Placental pericyte (primary cell): ENCODE results near the gene EIF4B. TPM values are rescaled to one million over a fixed set of nuclear protein-coding genes. Genes with fewer than 3 reads are reported as not detected.

ENCODE experiments used
- small RNA-seq: library from RNA; depleted of rRNA; stranded (forward); fragments of <200 nt; gene quantifications from one replicate; pipeline ENCODE3, GENCODE V24; 2012; ENCODE audit warnings: low replicate concordance
- total RNA-seq: library from RNA; depleted of rRNA; stranded (reverse); fragments of >200 nt; gene quantifications from 2 replicates; pipeline ENCODE4 v1.2.3, GENCODE V29; 2012

EIF4B gene, protein sequence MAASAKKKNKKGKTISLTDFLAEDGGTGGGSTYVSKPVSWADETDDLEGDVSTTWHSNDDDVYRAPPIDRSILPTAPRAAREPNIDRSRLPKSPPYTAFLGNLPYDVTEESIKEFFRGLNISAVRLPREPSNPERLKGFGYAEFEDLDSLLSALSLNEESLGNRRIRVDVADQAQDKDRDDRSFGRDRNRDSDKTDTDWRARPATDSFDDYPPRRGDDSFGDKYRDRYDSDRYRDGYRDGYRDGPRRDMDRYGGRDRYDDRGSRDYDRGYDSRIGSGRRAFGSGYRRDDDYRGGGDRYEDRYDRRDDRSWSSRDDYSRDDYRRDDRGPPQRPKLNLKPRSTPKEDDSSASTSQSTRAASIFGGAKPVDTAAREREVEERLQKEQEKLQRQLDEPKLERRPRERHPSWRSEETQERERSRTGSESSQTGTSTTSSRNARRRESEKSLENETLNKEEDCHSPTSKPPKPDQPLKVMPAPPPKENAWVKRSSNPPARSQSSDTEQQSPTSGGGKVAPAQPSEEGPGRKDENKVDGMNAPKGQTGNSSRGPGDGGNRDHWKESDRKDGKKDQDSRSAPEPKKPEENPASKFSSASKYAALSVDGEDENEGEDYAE
- total RNA-seq, result 649 and 1,935 TPM in 2 replicates

DNA sequence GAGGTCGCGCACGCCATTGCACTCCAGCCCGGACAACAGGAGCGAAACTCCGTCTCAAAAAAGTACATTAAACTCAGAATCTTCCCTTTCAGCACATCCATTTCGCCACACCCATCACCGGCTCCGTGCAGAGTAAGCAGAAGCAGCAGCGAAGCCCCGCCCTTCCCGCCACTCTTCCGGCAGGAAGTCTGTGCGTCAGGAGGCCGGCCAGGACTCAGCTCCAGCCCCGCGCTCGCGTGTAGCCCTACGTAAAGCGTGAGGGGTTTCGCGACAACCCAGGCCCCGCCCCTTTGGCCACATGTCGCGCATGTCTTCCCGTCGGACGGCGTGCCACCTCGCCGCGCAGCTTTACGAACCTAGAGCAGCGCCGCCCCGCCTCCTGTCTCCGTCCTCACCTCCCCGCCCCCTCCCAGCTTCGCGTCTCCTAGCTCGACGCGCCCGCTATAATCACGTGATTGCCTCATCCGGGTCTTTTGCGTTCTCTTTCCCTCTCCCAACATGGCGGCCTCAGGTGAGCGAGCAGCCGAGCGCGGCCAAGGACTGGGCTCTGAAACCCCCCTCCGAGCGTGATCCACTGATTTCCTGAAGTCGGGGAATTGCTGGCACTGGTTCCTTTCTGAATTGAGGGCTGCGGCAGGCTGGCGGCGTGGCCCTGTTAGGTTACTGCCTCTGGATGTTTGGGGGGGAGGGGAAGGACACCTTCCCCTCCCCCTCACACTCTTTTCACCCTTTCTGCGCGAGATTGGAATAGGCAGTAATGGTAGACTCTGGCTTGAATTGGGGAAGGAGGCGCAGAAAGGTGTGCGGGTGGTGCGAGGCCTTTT, at the start of gene EIF4B:
Gene EIF4B, plus strand, starts transcription at position 471 of the 824 bp plus-strand sequence. Its CDS starts 28 bp downstream, at position 499.

DNA sequence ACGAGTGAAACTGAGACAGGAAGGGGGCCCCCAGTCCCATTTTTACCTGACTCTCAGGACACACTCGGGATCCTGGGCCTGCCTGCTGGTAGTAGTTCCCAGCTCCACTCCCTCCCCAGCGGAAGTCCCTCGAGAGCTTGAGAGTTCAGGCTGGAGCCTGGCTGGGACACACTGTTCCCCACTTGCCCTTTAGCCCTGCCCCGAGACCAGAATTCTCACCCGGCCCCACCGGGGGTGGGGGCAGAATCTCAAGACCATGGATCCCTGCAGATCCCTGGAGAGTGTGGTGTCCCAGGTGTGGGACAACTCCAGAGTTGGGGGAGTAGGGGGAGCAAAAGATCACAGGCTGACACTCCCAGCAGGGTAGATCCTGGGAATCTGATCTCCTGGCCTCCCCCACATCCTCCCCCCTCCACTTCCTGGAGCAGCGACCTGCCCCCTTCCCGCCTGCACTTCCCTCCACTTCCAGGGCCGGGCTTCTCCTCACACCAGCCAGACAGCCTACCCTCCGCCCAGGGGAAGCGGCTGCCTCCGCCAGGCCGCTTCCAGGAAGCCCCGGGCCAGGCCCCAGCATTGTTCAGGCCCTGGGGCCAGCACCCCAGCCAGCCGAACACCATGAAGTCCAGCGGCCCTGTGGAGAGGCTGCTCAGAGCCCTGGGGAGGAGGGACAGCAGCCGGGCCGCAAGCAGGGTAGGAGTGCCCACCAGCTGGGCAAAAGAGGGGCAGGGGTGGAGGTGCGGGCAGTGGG, 43.5 kb downstream of the EIF4B start, which contains the start of gene TNS2:
Gene TNS2, plus strand, starts transcription at position 495 of the 748 bp plus-strand sequence. Its CDS starts 121 bp downstream, at position 616.

GRCh38 chr12:53079226-53080117, 73.2 kb downstream of the EIF4B start, which contains the start of gene SPRYD3:
Gene SPRYD3, minus strand, starts transcription at chr12:53079390. Its CDS starts 57 bp downstream, at chr12:53079333.

Small RNA genes lying within 50 kb of the gene (small RNA-seq; reads per million reads assigned to genes)
- not detected for gene MIR6757

Other genes with a start within 250 kb of the EIF4B start
- not detected in 2 replicates for gene KRT76, start 229.1 kb upstream of the EIF4B start, total RNA-seq
- not detected in 2 replicates for gene KRT3, start 210.3 kb upstream of the EIF4B start, total RNA-seq
- gene KRT4, start 192.3 kb upstream of the EIF4B start, total RNA-seq, result 0.14 TPM in 1 of 2 replicates, not detected in the other
- gene KRT79, start 172.1 kb upstream of the EIF4B start, total RNA-seq, result 0.72 TPM in 1 of 2 replicates, not detected in the other
- not detected in 2 replicates for gene KRT78, start 157.5 kb upstream of the EIF4B start, total RNA-seq
- gene KRT8, start 101.4 kb upstream of the EIF4B start, total RNA-seq, result 217 and 272 TPM in 2 replicates
- gene KRT18, start 57.3 kb upstream of the EIF4B start, total RNA-seq, result 1,776 and 1,872 TPM in 2 replicates
- 33.7 and 50.1 TPM in 2 replicates for gene TNS2, start 43.6 kb downstream of the EIF4B start, total RNA-seq
- gene SPRYD3, start 72.9 kb downstream of the EIF4B start, total RNA-seq, result 19.9 and 35.5 TPM in 2 replicates
- gene IGFBP6, start 91.2 kb downstream of the EIF4B start, total RNA-seq, result 160 and 250 TPM in 2 replicates
- not detected in 2 replicates for gene SOAT2, start 97.0 kb downstream of the EIF4B start, total RNA-seq
- 8.6 and 15.5 TPM in 2 replicates for gene ZNF740, start 174.3 kb downstream of the EIF4B start, total RNA-seq
- gene CSAD, start 174.5 kb downstream of the EIF4B start, total RNA-seq, result 3.5 and 5.9 TPM in 2 replicates
- gene ITGB7, start 200.8 kb downstream of the EIF4B start, total RNA-seq, result under 0.01 and 0.29 TPM in 2 replicates
- 18.2 and 23.9 TPM in 2 replicates for gene RARG, start 225.8 kb downstream of the EIF4B start, total RNA-seq